Endothelial cell of umbilical vein (primary cell): ENCODE measurements around the gene RAB4B. TPM values are rescaled to one million over a fixed set of nuclear protein-coding genes. Genes with fewer than 3 reads are reported as not detected.

ENCODE experiments used
- BruUV-seq: library from RNA; stranded (reverse); fragments of 400-500 nt; replicated peaks from 2 replicates; lab custom pipeline; 2021; lab: Mats Ljungman, UMichigan
- CTCF ChIA-PET: fragments of 300-600, 350-600 bp; sonication (Branson Sonifier 250); formaldehyde crosslinking; loops from one replicate; lab custom pipeline; 2021; ENCODE audit warnings: antibody characterized with exemption, inconsistent platforms; lab: Charles Lee
- POLR2A ChIA-PET: fragments of 300-600, 350-600 bp; sonication (Branson Sonifier 250); formaldehyde crosslinking; loops from one replicate; lab custom pipeline; 2021; ENCODE audit warnings: antibody characterized with exemption, inconsistent platforms; lab: Charles Lee
- DNase-seq: peaks from one replicate; pipeline ENCODE4 v3.0.0-alpha.2; 2011; ENCODE audit warnings: low read depth, low spot score
- FAIRE-seq: peaks from 2 replicates; lab custom pipeline; 2011; peaks lifted over from hg19 to GRCh38; lab: Jason Lieb, UNC
- H2AFZ ChIP-seq: 2 replicates; pipeline ENCODE4 v1.6.0; 2012; ENCODE audit warnings: low read depth, low read length, control low read depth, inconsistent platforms
- H3K27ac ChIP-seq: 2 replicates; pipeline ENCODE4 v1.5.1; 2011; ENCODE audit warnings: low read depth, mild to moderate bottlenecking, control low read depth, low read length, moderate library complexity; ENCODE audit not compliant: insufficient read depth
- H3K27me3 ChIP-seq, 2 experiments: 2 replicates each; pipeline versions ENCODE4 v1.6.0 to v1.6.1; 2011; ENCODE audit warnings: low read length in 2 of 2, mixed read lengths in 1 of 2; ENCODE audit not compliant: control insufficient read depth in 2 of 2, insufficient read depth in 2 of 2
- H3K36me3 ChIP-seq, 2 experiments: 2 replicates in 1 of 2; 3 replicates in 1 of 2; pipeline ENCODE4 v1.5.1; 2011; ENCODE audit warnings: low read length in 2 of 2, mild to moderate bottlenecking in 1 of 2, moderate library complexity in 1 of 2; ENCODE audit not compliant: control insufficient read depth in 2 of 2, insufficient read depth in 2 of 2; ENCODE audit errors: extremely low read depth in 1 of 2
- H3K4me1 ChIP-seq: 3 replicates; pipeline ENCODE4 v1.5.1; 2011; ENCODE audit warnings: mild to moderate bottlenecking, low read length; ENCODE audit not compliant: control insufficient read depth, insufficient read depth; ENCODE audit errors: extremely low read depth
- H3K4me2 ChIP-seq: 2 replicates; pipeline ENCODE4 v1.6.1; 2011; ENCODE audit warnings: low read length, control low read depth, mixed read lengths; ENCODE audit not compliant: insufficient read depth
- H3K4me3 ChIP-seq, 3 experiments: fragments of 200-600 bp in 1 of 3; sonication (generic), shearing (Covaris generic) in 1 of 3; replicated peaks in 1 of 3; 2 replicates each; pipeline ENCODE4 v1.5.1; 2011 to 2016; ENCODE audit warnings: control low read depth in 3 of 3, low read length in 3 of 3, mild to moderate bottlenecking in 2 of 3, inconsistent platforms in 1 of 3, low read depth in 1 of 3, moderate library complexity in 1 of 3; ENCODE audit not compliant: insufficient read depth in 1 of 3
- H3K79me2 ChIP-seq: 2 replicates; pipeline ENCODE4 v1.6.0; 2012; ENCODE audit warnings: low read length, inconsistent platforms; ENCODE audit not compliant: control insufficient read depth, insufficient read depth
- H3K9ac ChIP-seq: replicated peaks from 2 replicates; pipeline ENCODE3; 2011; ENCODE audit warnings: low read length, control low read depth; ENCODE audit not compliant: insufficient read depth; ENCODE audit errors: extremely low read depth
- H3K9me1 ChIP-seq: replicated peaks from 3 replicates; pipeline ENCODE4 v1.6.0; 2011; ENCODE audit warnings: mild to moderate bottlenecking, low read length; ENCODE audit not compliant: control insufficient read depth, insufficient read depth; ENCODE audit errors: extremely low read depth
- H3K9me3 ChIP-seq: replicated peaks from 2 replicates; pipeline ENCODE4 v1.5.1; 2012; ENCODE audit warnings: low read length, inconsistent platforms; ENCODE audit not compliant: control insufficient read depth, insufficient read depth
- H4K20me1 ChIP-seq: replicated peaks from 2 replicates; pipeline ENCODE3; 2011; ENCODE audit warnings: mild to moderate bottlenecking, low read length; ENCODE audit not compliant: control insufficient read depth, insufficient read depth; ENCODE audit errors: extremely low read depth
- EZH2 ChIP-seq: IDR thresholded peaks from 2 replicates; pipeline ENCODE4 v1.6.1; 2012; ENCODE audit warnings: borderline replicate concordance, low read depth, mild to moderate bottlenecking, moderate library complexity, low read length, inconsistent platforms; ENCODE audit not compliant: severe bottlenecking
- FOS ChIP-seq: IDR thresholded peaks from 2 replicates; pipeline ENCODE4 v1.6.1; 2011; ENCODE audit warnings: mild to moderate bottlenecking, low read length, moderate library complexity, borderline replicate concordance; ENCODE audit not compliant: insufficient read depth
- JUN ChIP-seq: IDR thresholded peaks from 2 replicates; pipeline ENCODE4 v1.6.1; 2011; ENCODE audit warnings: borderline replicate concordance, low read depth; ENCODE audit not compliant: insufficient read length, insufficient read depth
- MYC ChIP-seq: IDR thresholded peaks from one replicate; pipeline ENCODE4 v1.6.1; 2011; ENCODE audit warnings: mild to moderate bottlenecking, low read depth, low read length
- dilution Hi-C: fragments of 300-500 bp; cut with MboI; formaldehyde crosslinking; loops from one replicate; pipeline ENCODE4 v1.15.0; 2019; ENCODE audit warnings: low sequenced_read_pairs; ENCODE audit not compliant: extremely low pct_ligation_motif_present
- intact Hi-C: fragments of 100-400 bp; cut with micrococcal nuclease; formaldehyde crosslinking; loops from one replicate; pipeline ENCODE4 v1.10.0; 2022
- polyA plus RNA-seq, 4 experiments: library from polyadenylated mRNA; depleted of rRNA in 3 of 4; stranded (reverse) in 3 of 4; unstranded in 1 of 4; fragments of >200 nt; gene quantifications; 2 replicates each; pipeline versions ENCODE4 v1.2.1 to v1.2.3, GENCODE V29; 2011 to 2012; ENCODE audit warnings: missing spikeins in 1 of 4
- total RNA-seq: library from RNA; stranded (reverse); gene quantifications from 2 replicates; pipeline ENCODE4 v1.2.3, GENCODE V29; 2021
- TF ChIP-seq, protein P1 (sequence below), 2 donors: IDR thresholded peaks; 1 replicate in 1 of 2; 2 replicates in 1 of 2; pipeline ENCODE4 v1.5.1; 2011; ENCODE audit warnings: low read length in 2 of 2, mild to moderate bottlenecking in 2 of 2, moderate library complexity in 2 of 2, control low read depth in 1 of 2, inconsistent platforms in 1 of 2, low read depth in 1 of 2; ENCODE audit not compliant: insufficient read depth in 1 of 2; ENCODE audit errors: extremely low read depth in 1 of 2
- TF ChIP-seq, protein P2 (sequence below): IDR thresholded peaks from 2 replicates; pipeline ENCODE4 v1.6.1; 2011; ENCODE audit not compliant: insufficient read depth, insufficient read length

RAB4B gene
- total and polyA plus RNA-seq, 2 donors (not counting 3 experiments of a cell fraction or from before 2014, with no cell fraction given), result 33.6 to 61.0 TPM

DNA sequence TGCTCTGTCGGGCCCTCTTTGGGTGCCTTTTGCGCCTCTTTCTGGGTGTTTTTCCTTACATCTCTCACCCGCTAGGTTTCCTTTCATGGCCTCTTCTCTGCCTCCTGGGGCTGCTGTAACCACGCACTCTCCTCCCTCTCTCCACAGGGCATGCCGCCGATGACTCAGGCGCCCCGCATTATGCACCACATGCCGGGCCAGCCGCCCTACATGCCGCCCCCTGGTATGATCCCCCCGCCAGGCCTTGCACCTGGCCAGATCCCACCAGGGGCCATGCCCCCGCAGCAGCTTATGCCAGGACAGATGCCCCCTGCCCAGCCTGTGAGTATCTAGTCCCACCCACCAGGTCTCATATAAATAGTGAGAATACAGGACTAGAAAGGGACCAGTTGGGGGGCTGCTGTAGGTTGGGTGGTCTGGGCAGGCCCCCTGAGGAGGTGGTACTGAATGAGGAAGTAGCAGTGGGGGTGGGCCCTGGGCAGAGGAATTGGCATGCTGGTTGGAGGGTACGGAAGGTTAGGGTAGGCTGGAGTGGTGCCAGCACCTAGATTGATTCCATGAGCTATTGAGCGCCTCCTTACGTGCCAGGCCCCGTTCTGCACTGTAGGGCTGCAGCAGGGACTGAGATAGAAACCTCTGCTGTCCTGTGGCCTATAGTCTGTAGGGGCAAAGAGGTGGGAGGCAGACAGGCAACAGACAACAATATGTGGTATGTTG is 15.1 kb upstream of the RAB4B start:
- POLR2A ChIA-PET, result no interaction called here
- intact Hi-C loops (no loop called here), dilution Hi-C loops (no loop called here)
- FAIRE-seq, result no peak
- Histone ChIP-seq H3K4me1 (peaks cover 18% of the 10 kb centered on the region), H3K9me1 (no peaks in the 10 kb centered on the region), H2AFZ (no peak overlapping the region), H3K79me2 (peaks cover 22% of the 10 kb centered on the region), H3K9ac (no peak overlapping the region), H4K20me1 (no peaks in the 10 kb centered on the region), H3K4me3 (no peak overlapping the region), H3K4me2 (no peak overlapping the region), H3K36me3 (peaks cover 29 to 59% of the 10 kb centered on the region in 2 experiments), H3K27me3 (no peaks in the 10 kb centered on the region), H3K9me3 (no peaks in the 10 kb centered on the region), H3K27ac (no peak overlapping the region)
- no TSS peak for BruUV-seq
- TF ChIP-seq MYC (no peak), FOS (no peak), JUN (no peak), EZH2 (no peak)
- TF ChIP-seq, protein P1, sequence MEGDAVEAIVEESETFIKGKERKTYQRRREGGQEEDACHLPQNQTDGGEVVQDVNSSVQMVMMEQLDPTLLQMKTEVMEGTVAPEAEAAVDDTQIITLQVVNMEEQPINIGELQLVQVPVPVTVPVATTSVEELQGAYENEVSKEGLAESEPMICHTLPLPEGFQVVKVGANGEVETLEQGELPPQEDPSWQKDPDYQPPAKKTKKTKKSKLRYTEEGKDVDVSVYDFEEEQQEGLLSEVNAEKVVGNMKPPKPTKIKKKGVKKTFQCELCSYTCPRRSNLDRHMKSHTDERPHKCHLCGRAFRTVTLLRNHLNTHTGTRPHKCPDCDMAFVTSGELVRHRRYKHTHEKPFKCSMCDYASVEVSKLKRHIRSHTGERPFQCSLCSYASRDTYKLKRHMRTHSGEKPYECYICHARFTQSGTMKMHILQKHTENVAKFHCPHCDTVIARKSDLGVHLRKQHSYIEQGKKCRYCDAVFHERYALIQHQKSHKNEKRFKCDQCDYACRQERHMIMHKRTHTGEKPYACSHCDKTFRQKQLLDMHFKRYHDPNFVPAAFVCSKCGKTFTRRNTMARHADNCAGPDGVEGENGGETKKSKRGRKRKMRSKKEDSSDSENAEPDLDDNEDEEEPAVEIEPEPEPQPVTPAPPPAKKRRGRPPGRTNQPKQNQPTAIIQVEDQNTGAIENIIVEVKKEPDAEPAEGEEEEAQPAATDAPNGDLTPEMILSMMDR (IDR thresholded peaks at IDR 0.05; ENCODE audit: extremely low read depth in 1 of 2, insufficient read depth in 1 of 2, low read depth in 1 of 2, low read length in 2 of 2), result no peak
- TF ChIP-seq, protein P2, sequence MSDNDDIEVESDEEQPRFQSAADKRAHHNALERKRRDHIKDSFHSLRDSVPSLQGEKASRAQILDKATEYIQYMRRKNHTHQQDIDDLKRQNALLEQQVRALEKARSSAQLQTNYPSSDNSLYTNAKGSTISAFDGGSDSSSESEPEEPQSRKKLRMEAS, result no peak
- CTCF ChIA-PET, result no interaction called here
- DNase-seq, result no peak
